B cell (primary cell): ENCODE data around the gene PKDREJ. TPM values are rescaled to one million over a fixed set of nuclear protein-coding genes. Genes with fewer than 3 reads are reported as not detected.
A peak's percentile ranks its signal among the peaks of the same experiment; 100 is the strongest.

ENCODE experiments used
- ATAC-seq: fragments of 200-7000 bp; cut with Tn5 transposase; one replicate; pipeline ENCODE4 v1.10.0; 2021; ENCODE audit warnings: low read depth, mild to moderate bottlenecking, moderate number of reproducible peaks, moderate library complexity
- CTCF ChIA-PET: fragments of 350-600 bp; sonication (Branson Sonifier 250); formaldehyde crosslinking; loops from one replicate; lab custom pipeline; 2021; ENCODE audit warnings: antibody characterized with exemption, inconsistent platforms; lab: Charles Lee
- POLR2A ChIA-PET: fragments of 350-600 bp; sonication (Branson Sonifier 250); formaldehyde crosslinking; loops from one replicate; lab custom pipeline; 2021; ENCODE audit warnings: antibody characterized with exemption; lab: Charles Lee
- DNase-seq: peaks from one replicate; pipeline ENCODE4 v3.0.0; 2013
- H2AFZ ChIP-seq: 2 replicates; pipeline ENCODE4 v1.6.1; 2012; ENCODE audit warnings: mild to moderate bottlenecking, low read depth, low read length; ENCODE audit not compliant: insufficient read depth, poor library complexity, severe bottlenecking
- H3K27ac ChIP-seq, 2 donors: 1 replicate in 1 of 2; 2 replicates in 1 of 2; pipeline ENCODE4 v1.5.1; 2012 to 2013; ENCODE audit warnings: low read length in 2 of 2, mild to moderate bottlenecking in 2 of 2, moderate library complexity in 1 of 2
- H3K27me3 ChIP-seq, 4 experiments: fragments of 200-600 bp in 1 of 4; sonication (generic) in 1 of 4; replicated peaks in 1 of 4; 1 replicate in 2 of 4; 2 replicates in 2 of 4; pipeline versions ENCODE4 v1.6.1 to v1.7.0; 2013 to 2016; ENCODE audit warnings: low read length in 3 of 4, mild to moderate bottlenecking in 2 of 4, mixed read lengths in 1 of 4, moderate library complexity in 1 of 4; ENCODE audit not compliant: insufficient read depth in 4 of 4, control insufficient read depth in 3 of 4; ENCODE audit errors: control extremely low read depth in 1 of 4
- H3K36me3 ChIP-seq, 2 experiments: replicated peaks in 1 of 2; 1 replicate in 1 of 2; 2 replicates in 1 of 2; pipeline versions ENCODE4 v1.6.1 to v1.7.1; 2013; ENCODE audit warnings: low read length in 1 of 2; ENCODE audit not compliant: insufficient read depth in 2 of 2, control insufficient read depth in 1 of 2; ENCODE audit errors: control extremely low read depth in 1 of 2, extremely low read depth in 1 of 2
- H3K4me1 ChIP-seq, 2 donors: fragments of 200-600 bp in 1 of 2; sonication (generic) in 1 of 2; 1 replicate in 1 of 2; 2 replicates in 1 of 2; pipeline versions ENCODE4 v1.5.1 to v1.6.1; 2013 to 2017; ENCODE audit warnings: low read length in 2 of 2; ENCODE audit not compliant: control insufficient read depth in 2 of 2, insufficient read depth in 2 of 2
- H3K4me2 ChIP-seq: replicated peaks from 2 replicates; pipeline ENCODE3; 2012; ENCODE audit warnings: mild to moderate bottlenecking, low read depth, low read length; ENCODE audit not compliant: poor library complexity, severe bottlenecking
- H3K4me3 ChIP-seq, 5 experiments: fragments of 200-600 bp in 1 of 5; sonication (generic) in 1 of 5; 1 replicate in 3 of 5; 2 replicates in 2 of 5; pipeline versions ENCODE4 v1.5.1 to v1.7.0; 2011 to 2016; ENCODE audit warnings: low read length in 4 of 5, mild to moderate bottlenecking in 4 of 5, low read depth in 2 of 5, control low read depth in 1 of 5, moderate library complexity in 1 of 5; ENCODE audit not compliant: insufficient read depth in 1 of 5; ENCODE audit errors: control extremely low read depth in 1 of 5, extremely low read depth in 1 of 5
- H3K79me2 ChIP-seq: fragments of 200-600 bp; sonication (generic); one replicate; pipeline ENCODE4 v1.6.0; 2016; ENCODE audit warnings: low read length; ENCODE audit not compliant: control insufficient read depth, insufficient read depth
- H3K9ac ChIP-seq: fragments of 200-600 bp; sonication (generic); 2 replicates; pipeline ENCODE4 v1.6.1; 2017; ENCODE audit warnings: mild to moderate bottlenecking, low read length, moderate library complexity
- H3K9me3 ChIP-seq, 3 donors: one replicate each; pipeline versions ENCODE4 v1.6.1 to v1.7.1; 2013; ENCODE audit warnings: low read length in 2 of 3; ENCODE audit not compliant: control insufficient read depth in 2 of 3, insufficient read depth in 1 of 3; ENCODE audit errors: control extremely low read depth in 1 of 3
- H4K20me1 ChIP-seq: 2 replicates; pipeline ENCODE4 v1.6.0; 2012; ENCODE audit warnings: mild to moderate bottlenecking, low read length; ENCODE audit not compliant: insufficient read depth, control insufficient read depth, poor library complexity, severe bottlenecking
- H3K27ac Mint-ChIP-seq: one replicate; pipeline ENCODE4 v1.8.0; 2021; ENCODE audit warnings: mixed read lengths
- H3K27me3 Mint-ChIP-seq: one replicate; pipeline ENCODE4 v1.8.0; 2021; ENCODE audit warnings: mixed read lengths
- H3K4me1 Mint-ChIP-seq: one replicate; pipeline ENCODE4 v1.8.0; 2021; ENCODE audit warnings: mixed read lengths
- H3K4me3 Mint-ChIP-seq: one replicate; pipeline ENCODE4 v1.8.0; 2021; ENCODE audit warnings: mixed read lengths
- H3K9me3 Mint-ChIP-seq: one replicate; pipeline ENCODE4 v1.8.0; 2022; ENCODE audit warnings: mixed read lengths; ENCODE audit not compliant: insufficient read depth
- CTCF ChIP-seq: fragments of 200-600 bp; IDR thresholded peaks from one replicate; pipeline ENCODE4 v1.8.0; 2022; ENCODE audit warnings: antibody characterized with exemption, mild to moderate bottlenecking
- EZH2 ChIP-seq: IDR thresholded peaks from 2 replicates; pipeline ENCODE4 v1.6.1; 2012; ENCODE audit warnings: borderline replicate concordance, low read depth, mild to moderate bottlenecking, moderate library complexity, low read length; ENCODE audit not compliant: insufficient read depth, poor library complexity, severe bottlenecking
- WGBS: methylation state at CpG from one replicate; pipeline ENCODE4 v1.1.5; 2013; ENCODE audit warnings: missing lambda C conversion rate; ENCODE audit not compliant: insufficient coverage; 5-methylcytosine and 5-hydroxymethylcytosine counted together
- intact Hi-C: fragments of 100-400 bp; cut with micrococcal nuclease; formaldehyde crosslinking; loops from one replicate; pipeline ENCODE4 v1.10.0; 2022
- polyA plus RNA-seq: library from polyadenylated mRNA; depleted of rRNA; stranded (reverse); fragments of >200 nt; gene quantifications from 2 replicates; pipeline ENCODE4 v1.2.3, GENCODE V29; 2012
- total RNA-seq, 2 donors: library from RNA; stranded (reverse); fragments of 120-200 nt in 1 of 2; gene quantifications; 1 replicate in 1 of 2; 2 replicates in 1 of 2; pipeline versions ENCODE4 v1.2.3 to v1.2.4, GENCODE V29; 2013 to 2022

PKDREJ gene
- total and polyA plus RNA-seq, 2 donors (not counting 1 experiment from before 2014, with no cell fraction given) = not detected

GRCh38 chr22:46272196-46272595 lies 9.1 kb upstream of the PKDREJ start:
- Histone ChIP-seq H2AFZ (no peak overlapping the region), H3K79me2 (no peaks in the 10 kb centered on the region), H3K9ac (no peak overlapping the region), H3K4me2 (no peak overlapping the region), H3K4me3 (no peak overlapping the region), H3K27me3 (no peaks in the 10 kb centered on the region), H3K4me1 (peaks cover 4 to 8% of the 10 kb centered on the region in 2 donors), H3K36me3 (peaks cover 0 to 15% of the 10 kb centered on the region in 2 experiments), H3K27ac (no peak overlapping the region), H3K9me3 (no peaks in the 10 kb centered on the region), H4K20me1 (no peaks in the 10 kb centered on the region)
- no peak overlapping the region for H3K27ac Mint-ChIP-seq
- no peak for ATAC-seq
- no peaks in the 10 kb centered on the region for H3K9me3 Mint-ChIP-seq
- H3K4me1 Mint-ChIP-seq = peaks cover 8% of the 10 kb centered on the region
- ChIA-PET CTCF (no interaction called here), POLR2A (no interaction called here)
- TF ChIP-seq EZH2 = no peak
- TF ChIP-seq CTCF = no peak
- WGBS = 91% methylated on average over 5 of the region's 8 CpGs
- no peak for DNase-seq
- intact Hi-C loops = no loop called here
- no peak overlapping the region for H3K4me3 Mint-ChIP-seq
- no peaks in the 10 kb centered on the region for H3K27me3 Mint-ChIP-seq

- Histone ChIP-seq H3K79me2 (no peaks in the 10 kb centered on the region), H3K9ac (no peak overlapping the region), H3K27ac (no peak overlapping the region), H3K4me2 (no peak overlapping the region), H4K20me1 (no peaks in the 10 kb centered on the region), H3K27me3 (peaks cover 0 to 8% (median 4%) of the 10 kb centered on the region in 4 experiments), H3K4me3 (no peak overlapping the region), H2AFZ (no peak overlapping the region), H3K9me3 (peaks cover 0 to 7% (median 0%) of the 10 kb centered on the region in 3 donors), H3K36me3 (peaks cover 0 to 3% of the 10 kb centered on the region in 2 experiments), H3K4me1 (peaks cover 4 to 8% of the 10 kb centered on the region in 2 donors)
- ChIA-PET CTCF (interaction anchor here (0.5 to 1.2 kb wide), 3 partner anchors 27 to 263 kb away, joined by 3 to 5 read pairs (median 4); no protein-coding TSS in a partner anchor), POLR2A (no interaction called here)
- Mint-ChIP-seq H3K4me1 (peaks cover 10% of the 10 kb centered on the region), H3K27ac (no peak overlapping the region), H3K9me3 (no peaks in the 10 kb centered on the region), H3K27me3 (peaks cover 13% of the 10 kb centered on the region), H3K4me3 (peak overlapping the region; percentile 77)
- ATAC-seq (no peak), DNase-seq (no peak)
- 99% methylated on average over 10 of the region's 11 CpGs for WGBS
- intact Hi-C loops = no loop called here
- TF ChIP-seq EZH2 = no peak
- TF ChIP-seq CTCF = no peak
Measured at GRCh38 chr22:46269564-46269963, 6.4 kb upstream of the PKDREJ start.
